Measurements from ENCODE around the gene UFC1.

The UFC1 gene

GRCh38 chr1:161172776-161173376, 19.1 kb downstream of the UFC1 start:
- H3K9me3 ChIP-seq (ENCODE audit: control insufficient read depth, insufficient read depth, low read depth, low read length) = no peaks in the 10 kb centered on the region
- no peaks in the 10 kb centered on the region for H3K27me3 ChIP-seq (ENCODE audit: control insufficient read depth, insufficient read depth, low read length)
- peaks cover 2% of the 10 kb centered on the region for H3K4me1 ChIP-seq (ENCODE audit: control insufficient read depth, insufficient read depth, low read length)
- H3K4me3 ChIP-seq (ENCODE audit: low read depth, low read length) = no peak overlapping the region
- H3K36me3 ChIP-seq (ENCODE audit: control insufficient read depth, insufficient read depth, low read length) = peaks cover 62% of the 10 kb centered on the region
- no peak overlapping the region for H3K9ac ChIP-seq (ENCODE audit: low read length)
- no peak overlapping the region for H3K27ac ChIP-seq (ENCODE audit: low read depth, low read length)

DNA sequence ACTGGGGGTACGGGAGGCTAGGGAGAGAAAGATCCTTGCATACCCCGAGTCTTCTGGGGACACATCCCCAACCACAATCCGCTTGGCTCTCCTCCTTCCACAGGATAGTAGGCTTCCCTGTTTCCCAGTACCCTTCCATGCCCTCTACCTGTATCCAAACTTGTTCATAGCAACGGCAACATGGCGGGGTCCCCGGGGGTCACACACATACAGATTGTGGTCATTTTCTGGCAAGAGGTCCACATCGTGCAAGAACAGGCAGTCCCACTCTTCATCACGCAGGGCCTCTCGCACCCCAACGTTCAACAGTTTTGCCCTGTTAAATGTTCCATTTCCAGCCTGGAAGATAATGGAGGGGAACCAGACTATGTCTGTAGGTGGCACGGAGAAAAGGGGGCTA, 19.9 kb downstream of the UFC1 start:
- Histone ChIP-seq H3K27me3 (ENCODE audit: control insufficient read depth, insufficient read depth, low read length) (no peaks in the 10 kb centered on the region), H3K4me3 (ENCODE audit: low read depth, low read length) (no peak overlapping the region), H3K36me3 (ENCODE audit: control insufficient read depth, insufficient read depth, low read length) (peaks cover 62% of the 10 kb centered on the region), H3K4me1 (ENCODE audit: control insufficient read depth, insufficient read depth, low read length) (peaks cover 6% of the 10 kb centered on the region), H3K9me3 (ENCODE audit: control insufficient read depth, insufficient read depth, low read depth, low read length) (no peaks in the 10 kb centered on the region), H3K27ac (ENCODE audit: low read depth, low read length) (no peak overlapping the region), H3K9ac (ENCODE audit: low read length) (no peak overlapping the region)

GRCh38 chr1:161174911-161175310, 21.1 kb downstream of the UFC1 start:
- Histone ChIP-seq H3K9me3 (ENCODE audit: control insufficient read depth, insufficient read depth, low read depth, low read length) (no peaks in the 10 kb centered on the region), H3K9ac (ENCODE audit: low read length) (no peak overlapping the region), H3K4me3 (ENCODE audit: low read depth, low read length) (no peak overlapping the region), H3K4me1 (ENCODE audit: control insufficient read depth, insufficient read depth, low read length) (peaks cover 6% of the 10 kb centered on the region), H3K27ac (ENCODE audit: low read depth, low read length) (no peak overlapping the region), H3K36me3 (ENCODE audit: control insufficient read depth, insufficient read depth, low read length) (peaks cover 52% of the 10 kb centered on the region), H3K27me3 (ENCODE audit: control insufficient read depth, insufficient read depth, low read length) (no peaks in the 10 kb centered on the region)

GRCh38 chr1:161175771-161176453, 22.1 kb downstream of the UFC1 start:
- peaks cover 45% of the 10 kb centered on the region for H3K36me3 ChIP-seq (ENCODE audit: control insufficient read depth, insufficient read depth, low read length)
- H3K4me1 ChIP-seq (ENCODE audit: control insufficient read depth, insufficient read depth, low read length) = peaks cover 6% of the 10 kb centered on the region
- no peaks in the 10 kb centered on the region for H3K9me3 ChIP-seq (ENCODE audit: control insufficient read depth, insufficient read depth, low read depth, low read length)
- H3K27ac ChIP-seq (ENCODE audit: low read depth, low read length) = no peak overlapping the region
- no peak overlapping the region for H3K9ac ChIP-seq (ENCODE audit: low read length)
- no peaks in the 10 kb centered on the region for H3K27me3 ChIP-seq (ENCODE audit: control insufficient read depth, insufficient read depth, low read length)
- H3K4me3 ChIP-seq (ENCODE audit: low read depth, low read length) = no peak overlapping the region

GRCh38 chr1:161176468-161177111, 22.8 kb downstream of the UFC1 start:
- peaks cover 6% of the 10 kb centered on the region for H3K4me1 ChIP-seq (ENCODE audit: control insufficient read depth, insufficient read depth, low read length)

DNA sequence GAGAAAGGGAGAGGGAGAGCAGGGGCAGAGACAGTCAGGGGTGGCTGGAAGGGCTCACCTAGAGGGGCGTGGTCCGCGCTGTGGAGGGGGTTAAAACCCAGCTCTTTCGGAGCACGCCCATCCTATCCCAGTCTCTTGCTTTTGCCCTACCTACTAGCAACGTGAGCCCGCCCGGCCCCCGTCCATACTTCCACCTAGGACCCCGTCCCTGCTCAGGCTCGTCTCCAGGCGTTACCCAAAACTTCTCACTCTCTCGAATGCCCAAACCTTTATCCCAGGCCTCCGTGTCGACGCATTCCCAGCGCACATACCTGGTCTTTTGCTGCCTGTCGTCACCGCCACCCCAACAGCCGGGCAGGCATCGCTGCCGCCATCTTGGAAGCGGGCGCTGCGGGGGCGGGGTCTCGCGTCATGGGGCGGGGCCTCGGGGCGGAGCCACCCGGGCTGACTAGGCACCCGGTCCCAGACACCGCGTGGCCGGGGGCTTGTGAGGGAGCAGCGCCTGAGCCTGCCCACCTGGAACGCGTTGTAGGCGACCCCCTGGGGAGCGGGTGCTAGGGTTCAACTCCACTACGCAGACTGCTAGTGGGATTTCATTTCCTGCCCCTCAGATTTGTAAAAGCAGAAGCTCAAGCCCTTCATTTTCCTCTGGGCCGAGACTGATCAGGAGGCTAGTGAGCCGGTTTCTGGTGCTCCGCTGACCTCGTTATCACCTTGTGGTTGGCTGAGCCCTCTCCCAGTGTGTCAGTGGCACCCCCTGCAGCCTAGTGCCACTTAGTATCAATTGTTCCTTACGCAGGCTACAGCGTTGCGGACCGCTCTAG, 23.5 kb downstream of the UFC1 start, which contains the start of gene B4GALT3:
Gene B4GALT3 (minus strand): TSS at position 396 of the 824 bp plus-strand sequence. CDS start 1,447 bp downstream, outside the sequence.
- Histone ChIP-seq H3K9ac (ENCODE audit: low read length) (peak within 1 kb of the TSS; percentile 85), H3K27ac (ENCODE audit: low read depth, low read length) (peak within 1 kb of the TSS; percentile 62), H3K4me3 (ENCODE audit: low read depth, low read length) (peak within 1 kb of the TSS; percentile 99), H3K4me1 (ENCODE audit: control insufficient read depth, insufficient read depth, low read length) (peaks cover 6% of the 10 kb centered on the region), H3K9me3 (ENCODE audit: control insufficient read depth, insufficient read depth, low read depth, low read length) (no peaks in the 10 kb centered on the region), H3K36me3 (ENCODE audit: control insufficient read depth, insufficient read depth, low read length) (peaks cover 31% of the 10 kb centered on the region), H3K27me3 (ENCODE audit: control insufficient read depth, insufficient read depth, low read length) (no peaks in the 10 kb centered on the region)

More at GRCh38 chr1:161176468-161177111, 22.8 kb downstream of the UFC1 start:
- H3K27me3 ChIP-seq (ENCODE audit: control insufficient read depth, insufficient read depth, low read length) = no peaks in the 10 kb centered on the region
- H3K9me3 ChIP-seq (ENCODE audit: control insufficient read depth, insufficient read depth, low read depth, low read length) = no peaks in the 10 kb centered on the region
- peaks cover 38% of the 10 kb centered on the region for H3K36me3 ChIP-seq (ENCODE audit: control insufficient read depth, insufficient read depth, low read length)
- H3K27ac ChIP-seq (ENCODE audit: low read depth, low read length) = no peak overlapping the region
- peak overlapping the region; percentile 99 for H3K4me3 ChIP-seq (ENCODE audit: low read depth, low read length)
- H3K9ac ChIP-seq (ENCODE audit: low read length) = peak overlapping the region; percentile 85

DNA sequence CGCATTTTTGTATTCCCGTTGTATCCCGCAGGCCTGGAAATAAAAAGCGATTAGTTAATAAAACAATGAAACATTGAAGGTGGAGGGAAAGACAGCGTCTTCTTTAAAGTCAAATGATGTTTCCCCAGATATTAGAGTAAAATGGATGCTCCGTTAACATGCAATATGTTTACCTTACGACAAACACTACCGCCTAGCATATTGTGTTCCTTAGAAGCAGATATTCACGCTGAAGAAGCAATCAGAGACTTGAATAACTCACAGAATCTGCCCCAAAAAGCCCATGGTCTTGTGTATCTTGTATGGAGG, 24.1 kb downstream of the UFC1 start:
- Histone ChIP-seq H3K4me3 (ENCODE audit: low read depth, low read length) (peak overlapping the region; percentile 99), H3K4me1 (ENCODE audit: control insufficient read depth, insufficient read depth, low read length) (peaks cover 6% of the 10 kb centered on the region), H3K36me3 (ENCODE audit: control insufficient read depth, insufficient read depth, low read length) (peaks cover 25% of the 10 kb centered on the region), H3K27ac (ENCODE audit: low read depth, low read length) (no peak overlapping the region), H3K27me3 (ENCODE audit: control insufficient read depth, insufficient read depth, low read length) (no peaks in the 10 kb centered on the region), H3K9me3 (ENCODE audit: control insufficient read depth, insufficient read depth, low read depth, low read length) (no peaks in the 10 kb centered on the region), H3K9ac (ENCODE audit: low read length) (no peak overlapping the region)

- Histone ChIP-seq H3K27ac (ENCODE audit: low read depth, low read length) (no peak overlapping the region), H3K9ac (ENCODE audit: low read length) (no peak overlapping the region), H3K27me3 (ENCODE audit: control insufficient read depth, insufficient read depth, low read length) (no peaks in the 10 kb centered on the region), H3K4me1 (ENCODE audit: control insufficient read depth, insufficient read depth, low read length) (peaks cover 6% of the 10 kb centered on the region), H3K36me3 (ENCODE audit: control insufficient read depth, insufficient read depth, low read length) (peaks cover 10% of the 10 kb centered on the region), H3K9me3 (ENCODE audit: control insufficient read depth, insufficient read depth, low read depth, low read length) (no peaks in the 10 kb centered on the region), H3K4me3 (ENCODE audit: low read depth, low read length) (no peak overlapping the region)
Observed at GRCh38 chr1:161179698-161180097, 25.9 kb downstream of the UFC1 start.

DNA sequence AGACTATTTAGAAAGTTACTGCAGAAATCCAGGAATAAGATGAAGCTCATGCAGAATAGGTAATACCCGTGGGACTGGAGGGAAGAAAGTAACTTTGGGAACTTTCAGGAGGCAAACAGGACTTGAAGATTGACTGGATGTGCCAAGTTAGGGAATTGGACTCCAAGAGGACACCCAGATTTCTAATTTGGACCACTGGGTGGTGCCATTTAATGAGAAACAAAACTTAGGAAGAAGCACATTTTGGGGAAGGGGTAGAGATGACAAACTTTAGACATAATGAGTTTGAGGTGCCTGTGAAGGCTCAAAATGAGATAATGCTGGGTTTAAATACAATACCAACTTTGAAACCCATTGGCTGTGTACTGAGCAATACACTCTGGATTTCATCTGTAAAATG, 26.9 kb downstream of the UFC1 start:
- H3K4me1 ChIP-seq (ENCODE audit: control insufficient read depth, insufficient read depth, low read length) = peaks cover 6% of the 10 kb centered on the region
- no peaks in the 10 kb centered on the region for H3K27me3 ChIP-seq (ENCODE audit: control insufficient read depth, insufficient read depth, low read length)
- H3K27ac ChIP-seq (ENCODE audit: low read depth, low read length) = no peak overlapping the region
- no peaks in the 10 kb centered on the region for H3K9me3 ChIP-seq (ENCODE audit: control insufficient read depth, insufficient read depth, low read depth, low read length)
- H3K4me3 ChIP-seq (ENCODE audit: low read depth, low read length) = no peak overlapping the region
- no peak overlapping the region for H3K9ac ChIP-seq (ENCODE audit: low read length)
- H3K36me3 ChIP-seq (ENCODE audit: control insufficient read depth, insufficient read depth, low read length) = peaks cover under 1% of the 10 kb centered on the region; the same call in 1 of the 2 replicates

DNA sequence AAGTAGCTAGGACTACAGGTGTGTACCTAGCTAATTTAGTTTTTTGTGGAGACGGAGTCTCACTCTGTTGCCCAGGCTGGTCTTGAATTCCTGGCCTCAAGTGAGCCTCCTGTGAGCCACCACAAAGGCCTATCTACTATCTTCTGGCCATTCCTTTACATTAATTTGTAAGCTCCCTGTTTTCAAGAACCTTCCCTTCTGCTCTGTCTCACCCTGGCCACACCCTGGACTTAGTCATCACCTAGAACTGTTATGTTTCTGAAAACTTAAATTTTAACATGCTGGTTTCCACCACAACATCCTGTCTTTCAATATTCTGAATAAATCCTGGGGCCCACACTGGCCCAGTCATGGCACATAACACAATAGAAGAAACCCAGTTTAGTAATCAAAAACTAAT, 28.4 kb downstream of the UFC1 start:
- no peaks in the 10 kb centered on the region for H3K36me3 ChIP-seq (ENCODE audit: control insufficient read depth, insufficient read depth, low read length)
- no peaks in the 10 kb centered on the region for H3K9me3 ChIP-seq (ENCODE audit: control insufficient read depth, insufficient read depth, low read depth, low read length)
- H3K9ac ChIP-seq (ENCODE audit: low read length) = no peak overlapping the region
- no peaks in the 10 kb centered on the region for H3K27me3 ChIP-seq (ENCODE audit: control insufficient read depth, insufficient read depth, low read length)
- H3K4me3 ChIP-seq (ENCODE audit: low read depth, low read length) = no peak overlapping the region
- H3K27ac ChIP-seq (ENCODE audit: low read depth, low read length) = no peak overlapping the region
- H3K4me1 ChIP-seq (ENCODE audit: control insufficient read depth, insufficient read depth, low read length) = peaks cover 6% of the 10 kb centered on the region
